AG04449 (cell line): ENCODE data around the gene CACNA2D3.

Experiments used
- CTCF ChIA-PET: fragments of 350-600 bp; formaldehyde crosslinking; extraction: SDS; loops from one replicate; lab custom pipeline; 2021; ENCODE audit warnings: antibody characterized with exemption; lab: Yijun Ruan, JAX
- POLR2A ChIA-PET: fragments of 400-600, 350-600 bp; formaldehyde crosslinking; extraction: SDS; loops from one replicate; lab custom pipeline; 2020; ENCODE audit warnings: antibody characterized with exemption, inconsistent platforms; lab: Yijun Ruan, JAX
- DNase-seq: peaks from one replicate; pipeline ENCODE4 v3.0.0-alpha.2; 2010; ENCODE audit warnings: low read depth, low spot score
- H3K4me3 ChIP-seq: 2 replicates; pipeline ENCODE4 v1.5.1; 2011; ENCODE audit warnings: low read depth, mild to moderate bottlenecking, control low read depth, low read length
- CTCF ChIP-seq: IDR thresholded peaks from one replicate; pipeline ENCODE4 v1.5.1; 2011; ENCODE audit warnings: mild to moderate bottlenecking, moderate library complexity, low read length, control low read depth, inconsistent platforms; ENCODE audit not compliant: insufficient read depth; ENCODE audit errors: missing control alignments

Gene CACNA2D3

GRCh38 chr3:54134155-54134554 lies 11.8 kb downstream of the CACNA2D3 start:
- TF ChIP-seq CTCF: no peak
- ChIA-PET CTCF (no interaction called here), POLR2A (no interaction called here)
- H3K4me3 ChIP-seq: no peak overlapping the region
- no peak for DNase-seq

DNA sequence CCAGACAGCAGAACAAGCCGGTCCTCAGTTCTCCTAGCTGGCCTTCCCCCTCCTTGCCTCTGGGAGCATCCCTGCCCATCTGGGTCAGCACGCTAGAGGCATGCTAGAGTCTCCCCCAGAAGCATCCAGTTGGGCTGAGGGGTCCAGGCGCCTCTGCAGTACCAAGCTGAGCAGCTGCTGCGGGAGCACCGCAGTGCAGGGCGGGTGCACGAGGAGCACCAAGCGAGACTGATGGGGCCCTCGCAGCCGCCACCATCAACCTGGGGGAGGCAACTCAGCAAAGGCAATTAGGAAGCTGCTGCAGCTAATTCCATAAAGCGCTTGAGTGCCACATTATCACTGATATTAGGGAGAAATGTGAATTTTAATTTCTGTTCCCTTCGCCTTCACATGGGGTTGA lies 12.4 kb downstream of the CACNA2D3 start:
- no peak for TF ChIP-seq CTCF
- DNase-seq: no peak
- ChIA-PET POLR2A (no interaction called here), CTCF (no interaction called here)
- no peak overlapping the region for H3K4me3 ChIP-seq

- POLR2A ChIA-PET: no interaction called here
- TF ChIP-seq CTCF: no peak
- no peak overlapping the region for H3K4me3 ChIP-seq
- DNase-seq: no peak
- CTCF ChIA-PET: no interaction called here
These were observed 15.0 kb downstream of the CACNA2D3 start for GRCh38 chr3:54137311-54137710.

DNA sequence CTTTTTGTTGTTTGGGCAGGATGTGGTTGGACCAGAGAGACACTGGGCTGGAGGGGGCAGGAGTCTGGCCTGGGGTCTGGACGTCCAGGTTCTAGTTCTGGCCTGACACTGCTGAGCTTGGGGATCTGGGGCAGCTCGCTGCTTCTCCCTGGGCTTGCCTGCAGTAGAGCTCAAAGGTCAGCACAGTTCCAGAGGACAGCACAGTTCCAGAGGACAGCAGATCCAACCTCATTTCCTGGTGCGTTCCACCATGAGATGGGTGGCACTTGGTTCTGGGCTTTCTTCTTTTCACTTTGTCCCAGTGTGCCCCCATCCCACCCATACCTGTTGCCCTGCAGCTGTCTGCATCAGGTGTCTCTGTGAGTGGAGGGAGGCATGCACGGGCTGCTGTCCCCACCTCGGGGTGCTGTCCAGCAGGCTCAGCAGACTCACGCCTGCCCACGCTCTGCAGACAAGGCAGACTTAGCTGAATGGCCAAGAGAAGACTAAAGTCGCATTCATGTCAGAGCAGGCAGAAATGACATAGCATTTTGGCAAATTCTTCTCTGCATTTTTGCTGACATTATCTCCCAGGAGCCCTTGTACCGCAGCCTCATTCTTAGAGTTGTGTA lies 16.7 kb downstream of the CACNA2D3 start:
- DNase-seq: no peak
- H3K4me3 ChIP-seq: no peak overlapping the region
- ChIA-PET POLR2A (no interaction called here), CTCF (no interaction called here)
- TF ChIP-seq CTCF: no peak

GRCh38 chr3:54139630-54140029 lies 17.3 kb downstream of the CACNA2D3 start:
- CTCF ChIA-PET: no interaction called here
- DNase-seq: no peak
- POLR2A ChIA-PET: no interaction called here
- TF ChIP-seq CTCF: no peak
- H3K4me3 ChIP-seq: no peak overlapping the region

DNA sequence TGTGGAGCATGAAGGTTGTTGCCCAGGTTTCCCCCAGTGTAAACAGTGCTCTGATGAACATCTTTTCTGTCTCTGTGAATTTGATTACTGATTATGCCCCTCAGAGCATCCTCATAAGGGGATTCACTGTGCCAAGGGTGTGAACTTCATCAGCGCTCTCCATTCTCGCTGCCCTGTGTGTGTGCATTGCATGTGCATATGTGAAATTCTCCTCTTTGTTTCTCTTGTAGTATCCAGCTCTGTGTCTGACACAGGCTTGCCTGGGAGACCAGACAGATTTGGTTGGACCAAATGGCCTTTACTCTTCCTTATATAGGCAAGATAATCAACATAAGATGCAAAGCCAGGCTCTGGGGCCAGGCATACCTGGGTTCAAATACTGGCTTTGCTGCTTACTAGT lies 21.9 kb downstream of the CACNA2D3 start:
- no peak for DNase-seq
- ChIA-PET POLR2A (no interaction called here), CTCF (no interaction called here)
- no peak for TF ChIP-seq CTCF
- H3K4me3 ChIP-seq: no peak overlapping the region
